ENCODE data around the gene HVCN1. TPM values are rescaled to one million over a fixed set of nuclear protein-coding genes. Genes with fewer than 3 reads are reported as not detected.

HVCN1 gene
- total RNA-seq, 3 donors from 2014 or later (not counting 1 experiment from before 2014, with no cell fraction given): 12.5 to 18.4 (median 18.0) TPM

GRCh38 chr12:110689281-110690126, 589 bp upstream of the HVCN1 start:
- Mint-ChIP-seq H3K9me3 (no peaks in the 10 kb centered on the region), H3K4me3 (peak overlapping the region; percentile 91), H3K27ac (peak overlapping the region; percentile 81 to 92), H3K27me3 (ENCODE audit: low read depth in 2 of 2) (no peaks in the 10 kb centered on the region), H3K36me3 (no peaks in the 10 kb centered on the region), H3K4me1 (peaks cover 36 to 56% of the 10 kb centered on the region in 2 donors)
- Histone ChIP-seq H3K27ac (ENCODE audit: low read length) (peak overlapping the region; percentile 75), H3K27me3 (ENCODE audit: control insufficient read depth, insufficient read depth, low read length) (no peaks in the 10 kb centered on the region), H3K9me3 (ENCODE audit: control insufficient read depth, insufficient read depth, low read length) (no peaks in the 10 kb centered on the region), H3K4me3 (ENCODE audit: low read length) (peak overlapping the region; percentile 77), H3K36me3 (ENCODE audit: control insufficient read depth, insufficient read depth, low read length) (no peaks in the 10 kb centered on the region), H3K4me1 (ENCODE audit: control insufficient read depth, insufficient read depth, low read length) (peaks cover 65% of the 10 kb centered on the region)
- under 1% methylated on average over 37 of the region's 38 CpGs for WGBS (ENCODE audit: insufficient coverage)
- TF ChIP-seq CTCF (IDR thresholded peaks at IDR 0.05): no peak
- ATAC-seq: peak; percentile 77 to 83 (median 80)
- peak; percentile 40 to 74 for DNase-seq
- intact Hi-C loops (cut with micrococcal nuclease): loop anchor here (1.0 kb wide), 2 partner anchors 9 to 28 kb away; no protein-coding TSS in a partner anchor

GRCh38 chr12:110687396-110688169, 1.3 kb downstream of the HVCN1 start:
- 77% methylated on average over 15 of the region's 15 CpGs for WGBS (ENCODE audit: insufficient coverage)
- Mint-ChIP-seq H3K27ac (peak overlapping the region in 1 of 2 donors; percentile 31), H3K4me3 (peak overlapping the region; percentile 87), H3K4me1 (peaks cover 41 to 61% of the 10 kb centered on the region in 2 donors), H3K9me3 (no peaks in the 10 kb centered on the region), H3K27me3 (ENCODE audit: low read depth in 2 of 2) (no peaks in the 10 kb centered on the region), H3K36me3 (no peaks in the 10 kb centered on the region)
- TF ChIP-seq CTCF (IDR thresholded peaks at IDR 0.05): no peak
- no peaks in the 10 kb centered on the region for H3K9me3 ChIP-seq (ENCODE audit: control insufficient read depth, insufficient read depth, low read length)
- DNase-seq (no peak), ATAC-seq (no peak)
- intact Hi-C loops (cut with micrococcal nuclease): no loop called here
- no peak overlapping the region for H3K27ac ChIP-seq (ENCODE audit: low read length)
- H3K36me3 ChIP-seq (ENCODE audit: control insufficient read depth, insufficient read depth, low read length): peaks cover under 1% of the 10 kb centered on the region
- H3K27me3 ChIP-seq (ENCODE audit: control insufficient read depth, insufficient read depth, low read length): no peaks in the 10 kb centered on the region
- peaks cover 59% of the 10 kb centered on the region for H3K4me1 ChIP-seq (ENCODE audit: control insufficient read depth, insufficient read depth, low read length)
- H3K4me3 ChIP-seq (ENCODE audit: low read length): peak overlapping the region; percentile 77

GRCh38 chr12:110686294-110686903, 2.5 kb downstream of the HVCN1 start:
- H3K36me3 ChIP-seq (ENCODE audit: control insufficient read depth, insufficient read depth, low read length): peaks cover 3% of the 10 kb centered on the region
- ATAC-seq: no peak
- no peaks in the 10 kb centered on the region for H3K36me3 Mint-ChIP-seq
- peaks cover 46 to 59% of the 10 kb centered on the region in 2 donors for H3K4me1 Mint-ChIP-seq
- no peaks in the 10 kb centered on the region for H3K9me3 ChIP-seq (ENCODE audit: control insufficient read depth, insufficient read depth, low read length)
- H3K27ac ChIP-seq (ENCODE audit: low read length): no peak overlapping the region
- H3K27me3 Mint-ChIP-seq (ENCODE audit: low read depth in 2 of 2): no peaks in the 10 kb centered on the region
- 63% methylated on average over 3 of the region's 3 CpGs for WGBS (ENCODE audit: insufficient coverage)
- H3K9me3 Mint-ChIP-seq: no peaks in the 10 kb centered on the region
- H3K4me1 ChIP-seq (ENCODE audit: control insufficient read depth, insufficient read depth, low read length): peaks cover 59% of the 10 kb centered on the region
- no peaks in the 10 kb centered on the region for H3K27me3 ChIP-seq (ENCODE audit: control insufficient read depth, insufficient read depth, low read length)
- peak overlapping the region; percentile 77 for H3K4me3 ChIP-seq (ENCODE audit: low read length)
- H3K4me3 Mint-ChIP-seq: peak overlapping the region; percentile 76
- TF ChIP-seq CTCF (IDR thresholded peaks at IDR 0.05): no peak
- no peak for DNase-seq
- intact Hi-C loops (cut with micrococcal nuclease): no loop called here
- peak overlapping the region in 1 of 2 donors; percentile 31 for H3K27ac Mint-ChIP-seq
